ENCODE results near the gene ANO4. TPM values are rescaled to one million over a fixed set of nuclear protein-coding genes. Genes with fewer than 3 reads are reported as not detected.

ANO4 gene
- total and polyA plus RNA-seq, 2 of the 8 experiments (the other 6 are each of a cell fraction or from before 2014, with no cell fraction given), result 1.1 to 3.4 TPM

DNA sequence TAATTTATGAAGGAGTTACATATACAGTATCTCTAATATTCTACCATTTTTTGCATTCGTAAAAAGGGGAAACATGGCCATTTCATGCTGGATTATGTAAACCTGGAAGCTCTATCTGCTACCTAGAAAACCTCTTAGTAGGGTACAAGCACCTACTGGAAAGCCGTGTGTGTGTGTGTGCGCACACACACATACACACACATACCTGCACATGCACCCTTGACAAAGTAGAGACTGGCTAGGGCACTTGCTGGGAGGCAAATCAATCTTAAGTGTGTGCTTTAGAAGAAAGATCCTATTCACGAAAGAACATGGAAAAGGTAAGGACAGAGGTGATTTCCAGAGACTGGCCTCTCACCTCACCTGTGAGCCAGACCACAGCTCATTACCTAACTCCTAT, 224.6 kb downstream of the ANO4 start (continued):
- TF ChIP-seq CHD7 (IDR thresholded peaks at IDR 0.05; ENCODE audit: insufficient replicate concordance, low read length), result no peak
- TF ChIP-seq RAD21 (IDR thresholded peaks at IDR 0.05 in 1 of 2, conservative IDR thresholded peaks at IDR 0.05 in 1 of 2; ENCODE audit: low read depth in 2 of 2, low read length in 2 of 2), result no peak
- no peak for TF ChIP-seq RFX5 (IDR thresholded peaks at IDR 0.05; ENCODE audit: borderline replicate concordance, low read depth, low read length)
- TF ChIP-seq SUZ12 (IDR thresholded peaks at IDR 0.05; ENCODE audit: low read length), result no peak
- no peak for TF ChIP-seq ASH2L (IDR thresholded peaks at IDR 0.05; ENCODE audit: low read length)
- no peak for TF ChIP-seq RXRA (IDR thresholded peaks at IDR 0.05; ENCODE audit: insufficient read depth, low read depth, low read length)
- TF ChIP-seq CHD1 (IDR thresholded peaks at IDR 0.05; ENCODE audit: low read depth, low read length), result no peak
- TF ChIP-seq CBX5 (IDR thresholded peaks at IDR 0.05; ENCODE audit: low read depth, low read length), result no peak
- TF ChIP-seq SP4 (IDR thresholded peaks at IDR 0.05; ENCODE audit: low read length), result no peak
- no peak for TF ChIP-seq SRF (IDR thresholded peaks at IDR 0.05; ENCODE audit: low read depth, low read length)
- no peak for TF ChIP-seq CREB1 (IDR thresholded peaks at IDR 0.05)
- no peak for TF ChIP-seq SAP30 (IDR thresholded peaks at IDR 0.05; ENCODE audit: insufficient read depth, insufficient replicate concordance, low read length)
- no peak for TF ChIP-seq KDM5A (IDR thresholded peaks at IDR 0.05; ENCODE audit: low read length)
